Endothelial cell of umbilical vein (primary cell): Measurements from ENCODE around the gene DNAJC17. TPM values are rescaled to one million over a fixed set of nuclear protein-coding genes. Genes with fewer than 3 reads are reported as not detected.

ENCODE experiments used
- BruUV-seq: library from RNA; stranded (reverse); fragments of 400-500 nt; replicated peaks from 2 replicates; lab custom pipeline; 2021; lab: Mats Ljungman, UMichigan
- CTCF ChIA-PET: fragments of 300-600, 350-600 bp; sonication (Branson Sonifier 250); formaldehyde crosslinking; loops from one replicate; lab custom pipeline; 2021; ENCODE audit warnings: antibody characterized with exemption, inconsistent platforms; lab: Charles Lee
- POLR2A ChIA-PET: fragments of 300-600, 350-600 bp; sonication (Branson Sonifier 250); formaldehyde crosslinking; loops from one replicate; lab custom pipeline; 2021; ENCODE audit warnings: antibody characterized with exemption, inconsistent platforms; lab: Charles Lee
- DNase-seq: peaks from one replicate; pipeline ENCODE4 v3.0.0-alpha.2; 2011; ENCODE audit warnings: low read depth, low spot score
- FAIRE-seq: peaks from 2 replicates; lab custom pipeline; 2011; peaks lifted over from hg19 to GRCh38; lab: Jason Lieb, UNC
- H2AFZ ChIP-seq: 2 replicates; pipeline ENCODE4 v1.6.0; 2012; ENCODE audit warnings: low read depth, low read length, control low read depth, inconsistent platforms
- H3K27ac ChIP-seq: 2 replicates; pipeline ENCODE4 v1.5.1; 2011; ENCODE audit warnings: low read depth, mild to moderate bottlenecking, control low read depth, low read length, moderate library complexity; ENCODE audit not compliant: insufficient read depth
- H3K27me3 ChIP-seq, 2 experiments: 2 replicates each; pipeline versions ENCODE4 v1.6.0 to v1.6.1; 2011; ENCODE audit warnings: low read length in 2 of 2, mixed read lengths in 1 of 2; ENCODE audit not compliant: control insufficient read depth in 2 of 2, insufficient read depth in 2 of 2
- H3K36me3 ChIP-seq, 2 experiments: 2 replicates in 1 of 2; 3 replicates in 1 of 2; pipeline ENCODE4 v1.5.1; 2011; ENCODE audit warnings: low read length in 2 of 2, mild to moderate bottlenecking in 1 of 2, moderate library complexity in 1 of 2; ENCODE audit not compliant: control insufficient read depth in 2 of 2, insufficient read depth in 2 of 2; ENCODE audit errors: extremely low read depth in 1 of 2
- H3K4me1 ChIP-seq: 3 replicates; pipeline ENCODE4 v1.5.1; 2011; ENCODE audit warnings: mild to moderate bottlenecking, low read length; ENCODE audit not compliant: control insufficient read depth, insufficient read depth; ENCODE audit errors: extremely low read depth
- H3K4me2 ChIP-seq: 2 replicates; pipeline ENCODE4 v1.6.1; 2011; ENCODE audit warnings: low read length, control low read depth, mixed read lengths; ENCODE audit not compliant: insufficient read depth
- H3K4me3 ChIP-seq, 3 experiments: fragments of 200-600 bp in 1 of 3; sonication (generic), shearing (Covaris generic) in 1 of 3; replicated peaks in 1 of 3; 2 replicates each; pipeline ENCODE4 v1.5.1; 2011 to 2016; ENCODE audit warnings: control low read depth in 3 of 3, low read length in 3 of 3, mild to moderate bottlenecking in 2 of 3, inconsistent platforms in 1 of 3, low read depth in 1 of 3, moderate library complexity in 1 of 3; ENCODE audit not compliant: insufficient read depth in 1 of 3
- H3K79me2 ChIP-seq: 2 replicates; pipeline ENCODE4 v1.6.0; 2012; ENCODE audit warnings: low read length, inconsistent platforms; ENCODE audit not compliant: control insufficient read depth, insufficient read depth
- H3K9ac ChIP-seq: replicated peaks from 2 replicates; pipeline ENCODE3; 2011; ENCODE audit warnings: low read length, control low read depth; ENCODE audit not compliant: insufficient read depth; ENCODE audit errors: extremely low read depth
- H3K9me1 ChIP-seq: replicated peaks from 3 replicates; pipeline ENCODE4 v1.6.0; 2011; ENCODE audit warnings: mild to moderate bottlenecking, low read length; ENCODE audit not compliant: control insufficient read depth, insufficient read depth; ENCODE audit errors: extremely low read depth
- H3K9me3 ChIP-seq: replicated peaks from 2 replicates; pipeline ENCODE4 v1.5.1; 2012; ENCODE audit warnings: low read length, inconsistent platforms; ENCODE audit not compliant: control insufficient read depth, insufficient read depth
- H4K20me1 ChIP-seq: replicated peaks from 2 replicates; pipeline ENCODE3; 2011; ENCODE audit warnings: mild to moderate bottlenecking, low read length; ENCODE audit not compliant: control insufficient read depth, insufficient read depth; ENCODE audit errors: extremely low read depth
- FOS ChIP-seq: IDR thresholded peaks from 2 replicates; pipeline ENCODE4 v1.6.1; 2011; ENCODE audit warnings: mild to moderate bottlenecking, low read length, moderate library complexity, borderline replicate concordance; ENCODE audit not compliant: insufficient read depth
- dilution Hi-C: fragments of 300-500 bp; cut with MboI; formaldehyde crosslinking; loops from one replicate; pipeline ENCODE4 v1.15.0; 2019; ENCODE audit warnings: low sequenced_read_pairs; ENCODE audit not compliant: extremely low pct_ligation_motif_present
- intact Hi-C: fragments of 100-400 bp; cut with micrococcal nuclease; formaldehyde crosslinking; loops from one replicate; pipeline ENCODE4 v1.10.0; 2022
- polyA plus RNA-seq, 4 experiments: library from polyadenylated mRNA; depleted of rRNA in 3 of 4; stranded (reverse) in 3 of 4; unstranded in 1 of 4; fragments of >200 nt; gene quantifications; 2 replicates each; pipeline versions ENCODE4 v1.2.1 to v1.2.3, GENCODE V29; 2011 to 2012; ENCODE audit warnings: missing spikeins in 1 of 4
- total RNA-seq: library from RNA; stranded (reverse); gene quantifications from 2 replicates; pipeline ENCODE4 v1.2.3, GENCODE V29; 2021
- TF ChIP-seq, protein P1 (sequence below), 2 donors: IDR thresholded peaks; 1 replicate in 1 of 2; 2 replicates in 1 of 2; pipeline ENCODE4 v1.5.1; 2011; ENCODE audit warnings: low read length in 2 of 2, mild to moderate bottlenecking in 2 of 2, moderate library complexity in 2 of 2, control low read depth in 1 of 2, inconsistent platforms in 1 of 2, low read depth in 1 of 2; ENCODE audit not compliant: insufficient read depth in 1 of 2; ENCODE audit errors: extremely low read depth in 1 of 2

The DNAJC17 gene
- total and polyA plus RNA-seq, 2 donors (not counting 3 experiments of a cell fraction or from before 2014, with no cell fraction given), result 30.7 to 46.4 TPM

DNA sequence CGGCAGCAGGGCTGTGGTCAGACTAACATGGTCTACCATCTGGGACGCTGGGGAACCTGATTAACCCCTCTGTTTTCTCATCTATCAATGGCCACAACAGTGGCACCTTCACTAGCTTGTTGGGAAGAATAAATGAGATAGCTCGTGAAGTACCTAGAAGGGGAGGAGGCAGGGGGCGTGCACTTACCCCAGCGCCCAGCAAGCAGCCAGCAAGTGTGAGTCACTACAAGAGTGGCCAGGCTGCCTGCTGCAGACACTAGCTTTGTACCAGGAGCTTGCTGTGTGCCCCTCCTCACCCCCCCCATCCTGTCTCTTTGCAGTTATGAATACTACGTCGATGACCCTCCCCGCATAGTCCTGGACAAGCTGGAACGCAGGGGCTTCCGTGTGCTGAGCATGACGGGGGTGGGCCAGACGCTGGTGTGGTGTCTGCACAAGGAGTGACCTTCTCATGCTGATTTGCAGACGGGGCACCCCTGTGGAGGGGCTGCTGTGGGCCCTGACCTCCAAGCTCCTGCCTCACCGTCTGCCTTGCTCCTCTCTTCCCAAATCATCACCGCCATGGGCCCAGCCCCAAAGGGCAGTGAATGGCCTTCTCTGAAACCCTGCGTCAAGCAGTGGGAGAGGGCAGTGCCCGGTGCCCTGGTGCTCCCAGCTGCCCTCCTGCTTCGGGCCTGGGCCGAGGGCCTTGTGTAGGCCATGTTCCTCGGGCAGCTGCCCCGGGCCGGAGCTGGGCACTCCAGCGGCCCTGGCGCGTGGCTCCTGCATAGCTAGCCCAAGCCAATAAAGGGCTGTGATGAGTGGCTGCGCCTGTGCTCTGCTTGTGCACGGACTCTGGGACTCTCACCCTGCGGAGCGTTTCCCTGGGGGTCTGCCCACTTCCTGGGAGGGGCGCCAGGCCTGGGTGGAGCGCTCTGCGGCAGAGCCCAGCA, 40.1 kb downstream of the DNAJC17 start:
- Histone ChIP-seq H3K4me2 (no peak overlapping the region), H3K4me1 (peaks cover 43% of the 10 kb centered on the region), H3K4me3 (no peak overlapping the region), H4K20me1 (no peaks in the 10 kb centered on the region), H3K9ac (no peak overlapping the region), H3K9me1 (no peaks in the 10 kb centered on the region), H2AFZ (no peak overlapping the region), H3K27ac (no peak overlapping the region), H3K36me3 (peaks cover 0 to 2% of the 10 kb centered on the region in 2 experiments), H3K79me2 (no peaks in the 10 kb centered on the region), H3K27me3 (no peaks in the 10 kb centered on the region), H3K9me3 (no peaks in the 10 kb centered on the region)
- dilution Hi-C loops, result no loop called here
- FAIRE-seq (no peak), DNase-seq (no peak)
- ChIA-PET POLR2A (no interaction called here), CTCF (interaction anchor here (0.9 to 2.9 kb wide), 7 partner anchors 9 to 127 kb away, joined by 3 to 8 read pairs (median 5); partner anchors contain the start of genes RAD51 and VPS18)
- intact Hi-C loops, result no loop called here
- no TSS peak for BruUV-seq
- TF ChIP-seq, protein P1, sequence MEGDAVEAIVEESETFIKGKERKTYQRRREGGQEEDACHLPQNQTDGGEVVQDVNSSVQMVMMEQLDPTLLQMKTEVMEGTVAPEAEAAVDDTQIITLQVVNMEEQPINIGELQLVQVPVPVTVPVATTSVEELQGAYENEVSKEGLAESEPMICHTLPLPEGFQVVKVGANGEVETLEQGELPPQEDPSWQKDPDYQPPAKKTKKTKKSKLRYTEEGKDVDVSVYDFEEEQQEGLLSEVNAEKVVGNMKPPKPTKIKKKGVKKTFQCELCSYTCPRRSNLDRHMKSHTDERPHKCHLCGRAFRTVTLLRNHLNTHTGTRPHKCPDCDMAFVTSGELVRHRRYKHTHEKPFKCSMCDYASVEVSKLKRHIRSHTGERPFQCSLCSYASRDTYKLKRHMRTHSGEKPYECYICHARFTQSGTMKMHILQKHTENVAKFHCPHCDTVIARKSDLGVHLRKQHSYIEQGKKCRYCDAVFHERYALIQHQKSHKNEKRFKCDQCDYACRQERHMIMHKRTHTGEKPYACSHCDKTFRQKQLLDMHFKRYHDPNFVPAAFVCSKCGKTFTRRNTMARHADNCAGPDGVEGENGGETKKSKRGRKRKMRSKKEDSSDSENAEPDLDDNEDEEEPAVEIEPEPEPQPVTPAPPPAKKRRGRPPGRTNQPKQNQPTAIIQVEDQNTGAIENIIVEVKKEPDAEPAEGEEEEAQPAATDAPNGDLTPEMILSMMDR (IDR thresholded peaks at IDR 0.05; ENCODE audit: extremely low read depth in 1 of 2, insufficient read depth in 1 of 2, low read depth in 1 of 2, low read length in 2 of 2), result no peak
- peak; percentile 10 for TF ChIP-seq FOS
